GM12864 (cell line): ENCODE results near the gene MYO3A.

Experiments used
- DNase-seq: peaks from one replicate; pipeline ENCODE4 v3.0.0-alpha.2; 2011; ENCODE audit warnings: low read depth
- H3K4me3 ChIP-seq: 2 replicates; pipeline ENCODE4 v1.5.1; 2011; ENCODE audit warnings: mild to moderate bottlenecking, low read depth, low read length, control low read depth
- CTCF ChIP-seq: IDR thresholded peaks from 2 replicates; pipeline ENCODE4 v1.5.1; 2011; ENCODE audit warnings: low read depth, mild to moderate bottlenecking, moderate library complexity, low read length, control low read depth, inconsistent platforms; ENCODE audit errors: missing control alignments

The MYO3A gene

GRCh38 chr10:26216585-26217395 is 282.8 kb downstream of the MYO3A start, which contains the start of gene GAD2:
TSS of gene GAD2 (plus strand) at chr10:26216774. CDS start at chr10:26216810, 36 bp downstream.
- DNase-seq: no peak
- no peak within 1 kb of the TSS for H3K4me3 ChIP-seq
- TF ChIP-seq CTCF: no peak

GRCh38 chr10:26217396-26218086 is 283.5 kb downstream of the MYO3A start:
- DNase-seq: no peak

GRCh38 chr10:26219676-26220075 is 285.6 kb downstream of the MYO3A start:
- no peak for TF ChIP-seq CTCF
- no peak for DNase-seq
- no peak overlapping the region for H3K4me3 ChIP-seq

More at GRCh38 chr10:26217396-26218086, 283.5 kb downstream of the MYO3A start:
- TF ChIP-seq CTCF: no peak
- H3K4me3 ChIP-seq: no peak overlapping the region

- DNase-seq: no peak
- H3K4me3 ChIP-seq: no peak overlapping the region
- TF ChIP-seq CTCF: no peak
Measured at GRCh38 chr10:26220901-26221300, 286.9 kb downstream of the MYO3A start.

- no peak for TF ChIP-seq CTCF
- H3K4me3 ChIP-seq: no peak overlapping the region
- DNase-seq: no peak
Measured at GRCh38 chr10:26221541-26221940, 287.5 kb downstream of the MYO3A start.

GRCh38 chr10:26222563-26222962 is 288.5 kb downstream of the MYO3A start:
- no peak for TF ChIP-seq CTCF
- no peak overlapping the region for H3K4me3 ChIP-seq
- no peak for DNase-seq
